ENCODE measurements around the gene CDC34.
A peak's percentile ranks its signal among the peaks of the same experiment; 100 is the strongest.

Gene CDC34, protein sequence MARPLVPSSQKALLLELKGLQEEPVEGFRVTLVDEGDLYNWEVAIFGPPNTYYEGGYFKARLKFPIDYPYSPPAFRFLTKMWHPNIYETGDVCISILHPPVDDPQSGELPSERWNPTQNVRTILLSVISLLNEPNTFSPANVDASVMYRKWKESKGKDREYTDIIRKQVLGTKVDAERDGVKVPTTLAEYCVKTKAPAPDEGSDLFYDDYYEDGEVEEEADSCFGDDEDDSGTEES
- 23.6 to 31.0 (median 26.5) reads per million in 3 donors for total RNA-seq

DNA sequence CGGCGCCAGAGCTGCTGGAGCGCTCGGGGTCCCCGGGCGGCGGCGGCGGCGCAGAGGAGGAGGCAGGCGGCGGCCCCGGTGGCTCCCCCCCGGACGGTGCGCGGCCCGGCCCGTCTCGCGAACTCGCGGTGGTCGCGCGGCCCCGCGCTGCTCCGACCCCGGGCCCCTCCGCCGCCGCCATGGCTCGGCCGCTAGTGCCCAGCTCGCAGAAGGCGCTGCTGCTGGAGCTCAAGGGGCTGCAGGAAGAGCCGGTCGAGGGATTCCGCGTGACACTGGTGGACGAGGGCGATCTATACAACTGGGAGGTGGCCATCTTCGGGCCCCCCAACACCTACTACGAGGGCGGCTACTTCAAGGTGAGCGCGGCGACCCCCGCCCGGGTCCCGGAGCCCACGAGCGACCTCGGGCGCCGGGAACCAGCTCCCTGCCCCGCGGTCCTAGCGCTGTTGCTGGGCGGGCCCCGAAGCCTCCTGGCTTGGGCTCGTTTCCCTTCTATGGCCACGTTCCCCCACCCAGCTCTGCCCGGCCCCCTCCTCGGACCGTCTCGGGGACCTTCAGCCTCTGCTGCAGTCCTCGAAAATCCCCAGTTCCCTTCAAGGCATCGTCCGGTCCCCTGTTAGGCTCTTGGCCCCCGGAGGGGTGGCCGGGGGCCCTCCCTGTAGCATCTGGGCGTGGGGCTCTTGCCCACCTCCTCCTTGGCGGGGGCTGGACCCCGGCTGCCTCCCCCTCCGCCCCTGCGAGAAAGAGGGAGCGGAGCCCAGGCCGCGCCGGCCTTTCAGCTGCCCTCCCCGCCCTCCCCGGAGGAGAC is at the start of gene CDC34:
CDC34 (plus strand) TSS at position 8 of the 808 bp plus-strand sequence; CDS start at position 180, 172 bp downstream.
- H3K36me3 ChIP-seq (ENCODE audit: control insufficient read depth, insufficient read depth, low read length): peaks cover 19% of the 10 kb centered on the region
- peaks cover 16% of the 10 kb centered on the region for H3K4me1 ChIP-seq (ENCODE audit: control insufficient read depth, insufficient read depth, low read length, poor library complexity, severe bottlenecking)
- peak within 1 kb of the TSS; percentile 86 for H3K27ac ChIP-seq (ENCODE audit: insufficient read depth, low read length, poor library complexity, severe bottlenecking)
- H3K4me3 ChIP-seq (ENCODE audit: insufficient read depth, low read depth, low read length, poor library complexity, severe bottlenecking): peak within 1 kb of the TSS; percentile 78
- no peak for DNase-seq
- no peaks in the 10 kb centered on the region for H3K9me3 ChIP-seq (ENCODE audit: control insufficient read depth, low read length)
- no peaks in the 10 kb centered on the region for H3K27me3 ChIP-seq (replicated peaks; ENCODE audit: control insufficient read depth, insufficient read depth, low read length, poor library complexity, severe bottlenecking)

GRCh38 chr19:482186-483041 is 49.1 kb upstream of the CDC34 start:
- no peak for DNase-seq
- Histone ChIP-seq H3K27ac (ENCODE audit: insufficient read depth, low read length, poor library complexity, severe bottlenecking) (no peak overlapping the region), H3K27me3 (replicated peaks; ENCODE audit: control insufficient read depth, insufficient read depth, low read length, poor library complexity, severe bottlenecking) (peaks cover 3% of the 10 kb centered on the region), H3K36me3 (ENCODE audit: control insufficient read depth, insufficient read depth, low read length) (no peaks in the 10 kb centered on the region), H3K9me3 (ENCODE audit: control insufficient read depth, low read length) (no peaks in the 10 kb centered on the region), H3K4me3 (ENCODE audit: insufficient read depth, low read depth, low read length, poor library complexity, severe bottlenecking) (no peak overlapping the region), H3K4me1 (ENCODE audit: control insufficient read depth, insufficient read depth, low read length, poor library complexity, severe bottlenecking) (no peaks in the 10 kb centered on the region)

GRCh38 chr19:483332-484072 is 48.1 kb upstream of the CDC34 start:
- DNase-seq: no peak
- H3K27me3 ChIP-seq (replicated peaks; ENCODE audit: control insufficient read depth, insufficient read depth, low read length, poor library complexity, severe bottlenecking): peaks cover 3% of the 10 kb centered on the region

DNA sequence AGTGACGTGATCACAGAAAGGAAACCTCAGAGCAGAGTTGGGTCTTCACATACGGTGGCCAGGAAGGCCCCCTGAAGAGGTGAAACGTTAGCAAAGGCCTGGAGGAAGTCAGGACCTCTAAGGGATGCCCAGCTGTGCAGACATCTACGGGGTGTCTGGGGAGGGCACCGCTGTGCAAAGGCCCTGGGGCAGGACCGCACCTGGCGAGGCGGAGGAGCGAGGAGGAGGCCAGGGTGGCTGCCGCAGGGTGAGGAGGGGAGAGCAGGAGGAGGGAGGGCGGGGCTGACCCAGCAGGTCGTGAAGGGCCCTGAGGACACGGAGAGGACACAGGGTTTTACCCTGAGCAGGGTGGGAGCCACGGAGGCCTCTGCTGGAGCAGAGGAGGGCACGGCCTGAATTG is 47.1 kb upstream of the CDC34 start:
- Histone ChIP-seq H3K4me1 (ENCODE audit: control insufficient read depth, insufficient read depth, low read length, poor library complexity, severe bottlenecking) (peaks cover 3% of the 10 kb centered on the region), H3K27me3 (replicated peaks; ENCODE audit: control insufficient read depth, insufficient read depth, low read length, poor library complexity, severe bottlenecking) (peaks cover 3% of the 10 kb centered on the region), H3K27ac (ENCODE audit: insufficient read depth, low read length, poor library complexity, severe bottlenecking) (no peak overlapping the region), H3K9me3 (ENCODE audit: control insufficient read depth, low read length) (no peaks in the 10 kb centered on the region), H3K36me3 (ENCODE audit: control insufficient read depth, insufficient read depth, low read length) (no peaks in the 10 kb centered on the region), H3K4me3 (ENCODE audit: insufficient read depth, low read depth, low read length, poor library complexity, severe bottlenecking) (no peak overlapping the region)
- no peak for DNase-seq

More at GRCh38 chr19:483332-484072, 48.1 kb upstream of the CDC34 start:
- no peak overlapping the region for H3K4me3 ChIP-seq (ENCODE audit: insufficient read depth, low read depth, low read length, poor library complexity, severe bottlenecking)
- H3K4me1 ChIP-seq (ENCODE audit: control insufficient read depth, insufficient read depth, low read length, poor library complexity, severe bottlenecking): no peaks in the 10 kb centered on the region
- no peaks in the 10 kb centered on the region for H3K9me3 ChIP-seq (ENCODE audit: control insufficient read depth, low read length)
- H3K27ac ChIP-seq (ENCODE audit: insufficient read depth, low read length, poor library complexity, severe bottlenecking): no peak overlapping the region
- H3K36me3 ChIP-seq (ENCODE audit: control insufficient read depth, insufficient read depth, low read length): no peaks in the 10 kb centered on the region

DNA sequence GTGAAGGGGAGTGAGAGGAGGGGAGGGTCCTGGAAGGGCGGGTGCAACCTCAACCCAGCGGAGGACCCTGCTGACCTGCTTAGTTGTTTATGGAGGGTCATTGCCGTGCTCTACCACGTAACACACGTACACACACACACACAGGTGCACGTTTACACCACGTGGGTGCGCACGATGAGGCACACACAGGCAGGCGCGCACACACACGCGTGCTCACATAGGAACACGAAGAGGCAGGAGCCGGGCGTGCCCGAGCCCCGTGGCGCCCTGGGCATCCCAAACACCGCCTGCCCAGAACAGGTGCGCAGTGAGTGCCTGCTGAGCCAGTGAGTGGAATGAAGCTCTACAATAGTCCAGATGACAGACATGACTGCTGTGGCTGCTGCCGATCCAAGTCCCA is 46.5 kb upstream of the CDC34 start:
- Histone ChIP-seq H3K27ac (ENCODE audit: insufficient read depth, low read length, poor library complexity, severe bottlenecking) (no peak overlapping the region), H3K27me3 (replicated peaks; ENCODE audit: control insufficient read depth, insufficient read depth, low read length, poor library complexity, severe bottlenecking) (peaks cover 3% of the 10 kb centered on the region), H3K4me3 (ENCODE audit: insufficient read depth, low read depth, low read length, poor library complexity, severe bottlenecking) (no peak overlapping the region), H3K9me3 (ENCODE audit: control insufficient read depth, low read length) (no peaks in the 10 kb centered on the region), H3K36me3 (ENCODE audit: control insufficient read depth, insufficient read depth, low read length) (no peaks in the 10 kb centered on the region), H3K4me1 (ENCODE audit: control insufficient read depth, insufficient read depth, low read length, poor library complexity, severe bottlenecking) (peaks cover 6% of the 10 kb centered on the region)
- no peak for DNase-seq

- Histone ChIP-seq H3K4me3 (ENCODE audit: insufficient read depth, low read depth, low read length, poor library complexity, severe bottlenecking) (no peak overlapping the region), H3K27ac (ENCODE audit: insufficient read depth, low read length, poor library complexity, severe bottlenecking) (no peak overlapping the region), H3K9me3 (ENCODE audit: control insufficient read depth, low read length) (no peaks in the 10 kb centered on the region), H3K4me1 (ENCODE audit: control insufficient read depth, insufficient read depth, low read length, poor library complexity, severe bottlenecking) (peaks cover 6% of the 10 kb centered on the region), H3K36me3 (ENCODE audit: control insufficient read depth, insufficient read depth, low read length) (no peaks in the 10 kb centered on the region), H3K27me3 (replicated peaks; ENCODE audit: control insufficient read depth, insufficient read depth, low read length, poor library complexity, severe bottlenecking) (peaks cover 3% of the 10 kb centered on the region)
- DNase-seq: no peak
Measured at GRCh38 chr19:485583-486236, 45.9 kb upstream of the CDC34 start.

- peaks cover 6% of the 10 kb centered on the region for H3K4me1 ChIP-seq (ENCODE audit: control insufficient read depth, insufficient read depth, low read length, poor library complexity, severe bottlenecking)
- no peaks in the 10 kb centered on the region for H3K9me3 ChIP-seq (ENCODE audit: control insufficient read depth, low read length)
- peak; percentile 78 to 85 (median 83) for DNase-seq
- peaks cover 2% of the 10 kb centered on the region for H3K27me3 ChIP-seq (replicated peaks; ENCODE audit: control insufficient read depth, insufficient read depth, low read length, poor library complexity, severe bottlenecking)
- H3K4me3 ChIP-seq (ENCODE audit: insufficient read depth, low read depth, low read length, poor library complexity, severe bottlenecking): peak overlapping the region; percentile 86
- H3K36me3 ChIP-seq (ENCODE audit: control insufficient read depth, insufficient read depth, low read length): no peaks in the 10 kb centered on the region
- H3K27ac ChIP-seq (ENCODE audit: insufficient read depth, low read length, poor library complexity, severe bottlenecking): peak overlapping the region; percentile 84
Measured at GRCh38 chr19:488505-489417, 42.8 kb upstream of the CDC34 start.

DNA sequence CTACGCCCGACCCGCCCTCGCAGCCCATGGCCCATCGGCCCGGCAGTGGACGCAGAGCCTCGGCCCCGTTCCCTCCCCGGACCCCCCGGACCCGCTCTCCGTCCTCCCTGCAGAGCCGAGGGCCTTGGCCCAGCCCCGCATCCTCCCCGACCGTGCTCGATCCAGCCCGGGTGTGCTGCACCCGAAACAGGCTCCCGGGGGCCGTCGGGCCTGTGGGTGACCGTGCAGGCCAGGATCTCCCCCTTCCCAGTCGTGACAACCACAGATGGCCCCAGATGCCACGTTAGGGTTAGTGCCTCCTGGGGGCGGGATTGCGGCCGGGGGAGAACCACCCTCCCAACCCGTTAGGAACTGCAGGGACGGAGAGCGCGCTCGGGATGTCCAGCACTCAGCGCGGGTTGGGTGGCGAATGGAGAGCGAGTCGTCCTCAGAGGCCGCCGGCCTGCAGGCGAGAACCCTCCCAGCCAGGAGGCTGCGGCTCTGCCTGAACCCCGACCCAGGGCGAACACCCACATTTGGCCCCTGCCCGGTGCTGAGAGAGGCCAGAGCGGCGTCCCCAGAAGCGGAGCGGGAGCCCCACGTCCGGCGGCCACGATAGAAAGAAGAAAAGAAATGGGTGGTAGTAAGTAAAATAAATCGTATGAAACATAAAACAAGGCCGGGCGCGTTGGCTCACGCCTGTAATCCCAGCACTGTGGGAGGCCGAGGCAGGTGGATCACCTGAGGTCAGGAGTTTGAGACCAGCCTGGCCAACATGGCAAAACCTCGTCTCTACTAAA is 42.0 kb upstream of the CDC34 start:
- no peaks in the 10 kb centered on the region for H3K27me3 ChIP-seq (replicated peaks; ENCODE audit: control insufficient read depth, insufficient read depth, low read length, poor library complexity, severe bottlenecking)
- peak overlapping the region; percentile 86 for H3K4me3 ChIP-seq (ENCODE audit: insufficient read depth, low read depth, low read length, poor library complexity, severe bottlenecking)
- H3K36me3 ChIP-seq (ENCODE audit: control insufficient read depth, insufficient read depth, low read length): no peaks in the 10 kb centered on the region
- H3K4me1 ChIP-seq (ENCODE audit: control insufficient read depth, insufficient read depth, low read length, poor library complexity, severe bottlenecking): peaks cover 6% of the 10 kb centered on the region
- peak overlapping the region; percentile 84 for H3K27ac ChIP-seq (ENCODE audit: insufficient read depth, low read length, poor library complexity, severe bottlenecking)
- no peak for DNase-seq
- no peaks in the 10 kb centered on the region for H3K9me3 ChIP-seq (ENCODE audit: control insufficient read depth, low read length)
